ENCODE measurements around the gene TRPM1. TPM values are rescaled to one million over a fixed set of nuclear protein-coding genes. Genes with fewer than 3 reads are reported as not detected.

TRPM1 gene
- total and polyA plus RNA-seq, 12 donors: 0.34 TPM; not detected in 11

DNA sequence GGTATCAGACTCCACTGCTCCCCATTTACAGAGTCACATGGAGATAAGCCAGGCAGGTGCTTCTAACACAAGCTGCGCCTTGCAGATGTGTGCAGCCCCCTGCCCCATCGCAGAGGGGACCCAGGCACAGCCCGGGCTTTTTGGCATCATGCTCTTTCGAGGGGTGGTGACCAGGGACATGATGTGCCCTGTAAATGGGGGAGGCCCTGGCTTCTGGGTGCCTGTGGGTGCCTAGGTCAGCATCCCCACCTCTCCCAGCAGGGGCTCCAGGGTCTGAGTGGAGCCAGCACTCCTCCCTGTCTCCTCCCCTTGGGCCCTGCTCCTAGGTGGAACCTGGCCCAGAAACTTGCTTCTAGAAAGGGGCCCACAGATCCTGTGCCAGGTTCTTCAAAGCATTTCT, 15.2 kb downstream of the TRPM1 start:
- no peak for DNase-seq
- 87 to 97% (median 91%) methylated on average over 2 to 4 of the region's 4 CpGs for WGBS, 4 donors
- H3K4me3 ChIP-seq: no peak overlapping the region
- intact Hi-C loops (cut with DNase I): no loop called here
- TF ChIP-seq, protein P1, sequence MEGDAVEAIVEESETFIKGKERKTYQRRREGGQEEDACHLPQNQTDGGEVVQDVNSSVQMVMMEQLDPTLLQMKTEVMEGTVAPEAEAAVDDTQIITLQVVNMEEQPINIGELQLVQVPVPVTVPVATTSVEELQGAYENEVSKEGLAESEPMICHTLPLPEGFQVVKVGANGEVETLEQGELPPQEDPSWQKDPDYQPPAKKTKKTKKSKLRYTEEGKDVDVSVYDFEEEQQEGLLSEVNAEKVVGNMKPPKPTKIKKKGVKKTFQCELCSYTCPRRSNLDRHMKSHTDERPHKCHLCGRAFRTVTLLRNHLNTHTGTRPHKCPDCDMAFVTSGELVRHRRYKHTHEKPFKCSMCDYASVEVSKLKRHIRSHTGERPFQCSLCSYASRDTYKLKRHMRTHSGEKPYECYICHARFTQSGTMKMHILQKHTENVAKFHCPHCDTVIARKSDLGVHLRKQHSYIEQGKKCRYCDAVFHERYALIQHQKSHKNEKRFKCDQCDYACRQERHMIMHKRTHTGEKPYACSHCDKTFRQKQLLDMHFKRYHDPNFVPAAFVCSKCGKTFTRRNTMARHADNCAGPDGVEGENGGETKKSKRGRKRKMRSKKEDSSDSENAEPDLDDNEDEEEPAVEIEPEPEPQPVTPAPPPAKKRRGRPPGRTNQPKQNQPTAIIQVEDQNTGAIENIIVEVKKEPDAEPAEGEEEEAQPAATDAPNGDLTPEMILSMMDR (IDR thresholded peaks at IDR 0.05): no peak
- TF ChIP-seq POLR2A (IDR thresholded peaks at IDR 0.05): no peak
- H3K9me3 ChIP-seq (replicated peaks in 1 of 3): no peaks in the 10 kb centered on the region
- no peaks in the 10 kb centered on the region for H3K27me3 ChIP-seq
- no peaks in the 10 kb centered on the region for H3K4me1 ChIP-seq (replicated peaks in 1 of 2)
- H3K36me3 ChIP-seq (replicated peaks in 1 of 2): no peaks in the 10 kb centered on the region
- H3K27ac ChIP-seq: no peak overlapping the region

- H3K27me3 ChIP-seq: no peaks in the 10 kb centered on the region
- no peaks in the 10 kb centered on the region for H3K9me3 ChIP-seq (replicated peaks in 1 of 3)
- no peaks in the 10 kb centered on the region for H3K36me3 ChIP-seq (replicated peaks in 1 of 2)
- WGBS, 4 donors: 85 to 92% (median 88%) methylated on average over 7 of the region's 7 CpGs
- no peaks in the 10 kb centered on the region for H3K4me1 ChIP-seq (replicated peaks in 1 of 2)
- H3K4me3 ChIP-seq: no peak overlapping the region
- DNase-seq: no peak
- no peak overlapping the region for H3K27ac ChIP-seq
- intact Hi-C loops (cut with DNase I): no loop called here
- TF ChIP-seq, protein P1 (IDR thresholded peaks at IDR 0.05): no peak
- no peak for TF ChIP-seq POLR2A (IDR thresholded peaks at IDR 0.05)
These were observed 16.2 kb downstream of the TRPM1 start for GRCh38 chr15:31085359-31085758.

DNA sequence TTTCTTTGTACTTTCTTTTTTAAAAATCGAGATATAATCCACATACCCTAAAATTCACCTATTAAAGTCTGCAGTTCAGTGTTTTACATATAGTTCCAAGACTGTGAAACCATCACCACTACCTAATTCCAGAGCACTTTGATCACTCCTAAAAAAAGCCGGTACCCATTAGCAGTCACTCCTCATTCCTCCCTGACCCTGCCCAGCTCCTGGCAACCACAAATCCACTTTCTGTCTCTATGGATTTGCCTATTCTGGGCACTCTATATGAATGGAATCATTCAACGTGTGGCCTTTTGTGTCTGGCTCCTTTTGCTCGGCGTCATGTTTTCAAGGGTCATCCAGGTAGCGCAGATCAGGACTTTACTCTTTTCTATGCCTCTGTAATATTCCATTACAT, 17.3 kb downstream of the TRPM1 start:
- WGBS, 4 donors: 76 to 87% (median 81%) methylated on average over 6 of the region's 6 CpGs
- TF ChIP-seq, protein P1 (IDR thresholded peaks at IDR 0.05): no peak
- no peak for TF ChIP-seq POLR2A (IDR thresholded peaks at IDR 0.05)
- intact Hi-C loops (cut with DNase I): no loop called here

GRCh38 chr15:31083370-31083780, 18.1 kb downstream of the TRPM1 start:
- no peak for DNase-seq
- WGBS, 4 donors: 56 to 71% (median 64%) methylated on average over 1 to 6 of the region's 6 CpGs
- Histone ChIP-seq H3K36me3 (replicated peaks in 1 of 2) (no peaks in the 10 kb centered on the region), H3K27me3 (no peaks in the 10 kb centered on the region), H3K27ac (no peak overlapping the region), H3K9me3 (replicated peaks in 1 of 3) (no peaks in the 10 kb centered on the region), H3K4me1 (replicated peaks in 1 of 2) (no peaks in the 10 kb centered on the region), H3K4me3 (no peak overlapping the region)
- intact Hi-C loops (cut with DNase I): no loop called here
- TF ChIP-seq, protein P1 (IDR thresholded peaks at IDR 0.05): no peak
- TF ChIP-seq POLR2A (IDR thresholded peaks at IDR 0.05): no peak

More for the DNA sequence above, 17.3 kb downstream of the TRPM1 start:
- no peaks in the 10 kb centered on the region for H3K9me3 ChIP-seq (replicated peaks in 1 of 3)
- no peaks in the 10 kb centered on the region for H3K4me1 ChIP-seq (replicated peaks in 1 of 2)
- H3K27me3 ChIP-seq: no peaks in the 10 kb centered on the region
- H3K4me3 ChIP-seq: no peak overlapping the region
- no peak for DNase-seq
- H3K36me3 ChIP-seq (replicated peaks in 1 of 2): no peaks in the 10 kb centered on the region
- H3K27ac ChIP-seq: no peak overlapping the region

Measured in adrenal gland (tissue), 12 donors.